BJ (cell line): ENCODE results near the gene NDUFS3. TPM values are rescaled to one million over a fixed set of nuclear protein-coding genes. Genes with fewer than 3 reads are reported as not detected.

Source experiments
- CTCF ChIA-PET: fragments of 350-600 bp; formaldehyde crosslinking; extraction: SDS; loops from one replicate; lab custom pipeline; 2021; ENCODE audit warnings: antibody characterized with exemption, inconsistent platforms; lab: Yijun Ruan, JAX
- POLR2A ChIA-PET: fragments of 300-600 bp; sonication (Branson Sonifier 250); formaldehyde crosslinking; extraction: SDS; loops from one replicate; lab custom pipeline; 2021; ENCODE audit warnings: antibody characterized with exemption; lab: Charles Lee
- DNase-seq: peaks from one replicate; pipeline ENCODE4 v3.0.0-alpha.2; 2011; ENCODE audit warnings: low read depth
- H3K27me3 ChIP-seq: 2 replicates; pipeline ENCODE4 v1.6.0; 2011; ENCODE audit warnings: low read length; ENCODE audit not compliant: control insufficient read depth, insufficient read depth
- H3K36me3 ChIP-seq: 2 replicates; pipeline ENCODE4 v1.5.1; 2011; ENCODE audit warnings: low read length; ENCODE audit not compliant: control insufficient read depth, insufficient read depth
- H3K4me3 ChIP-seq: 2 replicates; pipeline ENCODE4 v1.5.1; 2011; ENCODE audit warnings: low read depth, mild to moderate bottlenecking, control low read depth, low read length
- polyA plus RNA-seq: library from polyadenylated mRNA; depleted of rRNA; stranded (reverse); fragments of >200 nt; gene quantifications from 2 replicates; pipeline ENCODE4 v1.2.3, GENCODE V29; 2011
- TF ChIP-seq, protein P1 (sequence below): IDR thresholded peaks from 2 replicates; pipeline ENCODE4 v1.5.1; 2011; ENCODE audit warnings: low read depth, mild to moderate bottlenecking, control low read depth, inconsistent platforms, low read length, moderate library complexity; ENCODE audit not compliant: insufficient read depth

Gene NDUFS3
- polyA plus RNA-seq, 1 experiment, result 98.0 TPM

DNA sequence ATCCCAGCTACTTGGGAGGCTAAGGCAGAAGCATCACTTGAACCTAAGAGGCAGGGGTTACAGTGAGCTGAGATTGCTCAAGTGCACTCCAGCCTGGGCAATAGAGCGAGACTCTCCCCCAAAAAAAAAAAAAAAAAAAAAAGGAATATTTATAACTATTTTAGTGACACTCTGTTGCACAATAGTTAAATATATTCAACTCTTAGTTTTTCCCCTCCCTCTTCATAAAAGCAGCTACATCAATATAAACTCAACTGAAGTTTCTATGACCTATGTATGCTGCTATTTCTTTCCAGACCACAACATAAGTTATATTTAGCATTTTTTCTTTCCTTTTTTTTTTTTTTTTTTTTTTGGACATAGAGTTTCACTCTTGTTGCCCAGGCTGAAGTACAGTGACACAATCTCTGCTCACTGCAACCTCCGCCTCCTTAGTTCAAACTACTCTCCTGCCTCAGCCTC lies 45.2 kb upstream of the NDUFS3 start:
- TF ChIP-seq, protein P1, sequence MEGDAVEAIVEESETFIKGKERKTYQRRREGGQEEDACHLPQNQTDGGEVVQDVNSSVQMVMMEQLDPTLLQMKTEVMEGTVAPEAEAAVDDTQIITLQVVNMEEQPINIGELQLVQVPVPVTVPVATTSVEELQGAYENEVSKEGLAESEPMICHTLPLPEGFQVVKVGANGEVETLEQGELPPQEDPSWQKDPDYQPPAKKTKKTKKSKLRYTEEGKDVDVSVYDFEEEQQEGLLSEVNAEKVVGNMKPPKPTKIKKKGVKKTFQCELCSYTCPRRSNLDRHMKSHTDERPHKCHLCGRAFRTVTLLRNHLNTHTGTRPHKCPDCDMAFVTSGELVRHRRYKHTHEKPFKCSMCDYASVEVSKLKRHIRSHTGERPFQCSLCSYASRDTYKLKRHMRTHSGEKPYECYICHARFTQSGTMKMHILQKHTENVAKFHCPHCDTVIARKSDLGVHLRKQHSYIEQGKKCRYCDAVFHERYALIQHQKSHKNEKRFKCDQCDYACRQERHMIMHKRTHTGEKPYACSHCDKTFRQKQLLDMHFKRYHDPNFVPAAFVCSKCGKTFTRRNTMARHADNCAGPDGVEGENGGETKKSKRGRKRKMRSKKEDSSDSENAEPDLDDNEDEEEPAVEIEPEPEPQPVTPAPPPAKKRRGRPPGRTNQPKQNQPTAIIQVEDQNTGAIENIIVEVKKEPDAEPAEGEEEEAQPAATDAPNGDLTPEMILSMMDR, result no peak
- DNase-seq, result peak; percentile 49
- Histone ChIP-seq H3K36me3 (no peaks in the 10 kb centered on the region), H3K27me3 (no peaks in the 10 kb centered on the region), H3K4me3 (no peak overlapping the region)
- ChIA-PET CTCF (interaction anchor here (0.5 to 1.6 kb wide), 5 partner anchors 11 to 437 kb away, joined by 3 to 5 read pairs (median 4); no protein-coding TSS in a partner anchor), POLR2A (interaction anchor here (0.5 to 0.6 kb wide), 2 partner anchors 9 to 40 kb away, joined by 11 to 18 read pairs; no protein-coding TSS in a partner anchor)

DNA sequence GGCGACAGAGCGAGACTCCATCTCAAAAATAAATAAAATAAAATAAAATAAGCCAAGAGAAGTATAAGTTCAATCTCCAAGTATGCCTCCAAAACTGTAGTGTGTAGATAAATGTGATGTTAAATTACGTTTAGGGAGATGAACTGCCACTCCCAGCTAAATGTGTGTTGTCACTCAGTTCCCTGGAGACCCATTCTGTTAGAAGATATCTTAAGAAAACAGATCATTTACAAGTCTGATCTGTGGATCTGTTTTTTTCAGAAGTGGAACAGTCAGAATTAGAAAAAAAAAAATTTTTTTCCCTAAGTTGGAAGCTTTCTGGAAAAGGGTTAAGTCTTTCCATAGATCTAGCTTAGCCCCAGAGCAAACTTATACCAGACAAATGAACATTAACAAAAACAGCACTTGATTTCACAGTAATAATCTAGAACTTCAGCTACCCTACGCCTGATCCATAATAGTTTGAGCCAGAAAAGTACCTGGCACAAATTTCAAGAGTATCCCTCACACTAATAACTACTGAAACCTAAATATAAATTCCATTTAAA lies 44.1 kb upstream of the NDUFS3 start:
- POLR2A ChIA-PET, result no interaction called here
- CTCF ChIA-PET, result interaction anchor here (0.6 to 1.1 kb wide), 2 partner anchors 17 kb away, joined by 3 to 4 read pairs; no protein-coding TSS in a partner anchor
- Histone ChIP-seq H3K4me3 (no peak overlapping the region), H3K27me3 (no peaks in the 10 kb centered on the region), H3K36me3 (no peaks in the 10 kb centered on the region)
- TF ChIP-seq, protein P1, result no peak
- no peak for DNase-seq

DNA sequence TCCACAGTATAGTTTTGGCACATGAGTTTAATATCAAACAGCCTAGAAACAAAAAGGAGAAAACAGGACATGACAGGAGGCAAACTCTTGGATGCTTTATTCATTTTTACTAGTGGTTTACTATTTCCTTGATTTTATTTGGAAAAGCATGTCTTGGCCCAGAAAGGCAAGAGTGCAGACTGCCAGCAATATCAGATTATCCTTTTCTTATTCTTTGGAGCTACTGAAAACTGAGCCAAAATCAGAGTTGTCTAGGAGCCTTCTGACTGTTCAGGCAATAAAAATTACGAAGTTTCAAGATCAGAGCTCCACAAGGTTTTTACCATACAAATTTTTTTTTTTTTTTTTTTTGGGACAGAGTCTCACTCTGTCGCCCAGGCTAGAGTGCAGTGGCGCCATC lies 42.0 kb upstream of the NDUFS3 start:
- no peak overlapping the region for H3K4me3 ChIP-seq
- POLR2A ChIA-PET, result no interaction called here
- no peak for DNase-seq
- CTCF ChIA-PET, result interaction anchor here (1.1 to 8.9 kb wide), 2 partner anchors 16 to 66 kb away, joined by 3 to 45 read pairs; partner anchors contain the start of gene CELF1
- no peaks in the 10 kb centered on the region for H3K27me3 ChIP-seq
- TF ChIP-seq, protein P1, result no peak
- no peaks in the 10 kb centered on the region for H3K36me3 ChIP-seq

DNA sequence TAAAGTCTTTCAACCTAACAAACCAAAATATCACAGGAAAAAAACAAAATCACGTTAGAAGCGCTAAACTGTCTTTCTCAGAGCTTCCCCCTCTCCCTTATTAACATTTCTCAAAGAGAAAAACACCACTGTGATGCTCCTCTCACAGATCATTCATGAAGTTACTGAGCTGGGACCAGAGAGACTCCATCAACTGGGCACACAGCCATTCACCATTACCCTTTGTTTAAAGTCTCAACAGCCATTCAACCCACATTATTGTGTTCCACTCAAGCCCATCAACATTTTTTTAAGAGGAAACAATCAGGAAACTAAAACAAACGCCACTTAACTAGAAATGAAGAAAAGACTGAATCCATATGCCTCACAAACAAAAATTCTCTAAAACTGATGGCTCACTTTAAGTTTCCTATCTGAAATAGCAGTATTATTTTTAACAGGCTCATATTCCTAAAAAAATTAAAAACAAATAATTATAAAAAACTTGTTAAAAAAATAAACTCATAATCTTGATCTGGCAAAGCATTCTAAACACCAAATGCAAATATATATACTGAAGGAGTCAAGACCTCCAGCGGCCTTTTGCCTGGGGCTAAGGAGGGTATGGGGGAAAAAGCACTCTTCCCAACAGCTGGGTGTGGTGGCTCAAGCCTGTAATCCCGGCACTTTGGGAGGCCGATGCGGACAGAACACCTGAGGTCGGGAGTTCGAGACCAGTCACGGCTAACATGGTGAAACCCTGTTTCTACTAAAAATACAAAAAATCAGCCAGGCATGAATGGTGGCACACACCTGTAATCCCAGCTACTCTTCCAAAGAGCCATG lies 39.9 kb upstream of the NDUFS3 start:
- ChIA-PET POLR2A (interaction anchor here (0.8 kb wide), 1 partner anchor 14 kb away, joined by 9 read pairs; no protein-coding TSS in a partner anchor), CTCF (interaction anchor here (0.6 to 8.9 kb wide), 3 partner anchors 14 to 695 kb away, joined by 3 to 45 read pairs (median 3); partner anchors contain the start of genes CELF1 and NDUFS3)
- TF ChIP-seq, protein P1, result no peak
- Histone ChIP-seq H3K36me3 (no peaks in the 10 kb centered on the region), H3K4me3 (no peak overlapping the region), H3K27me3 (no peaks in the 10 kb centered on the region)
- no peak for DNase-seq

DNA sequence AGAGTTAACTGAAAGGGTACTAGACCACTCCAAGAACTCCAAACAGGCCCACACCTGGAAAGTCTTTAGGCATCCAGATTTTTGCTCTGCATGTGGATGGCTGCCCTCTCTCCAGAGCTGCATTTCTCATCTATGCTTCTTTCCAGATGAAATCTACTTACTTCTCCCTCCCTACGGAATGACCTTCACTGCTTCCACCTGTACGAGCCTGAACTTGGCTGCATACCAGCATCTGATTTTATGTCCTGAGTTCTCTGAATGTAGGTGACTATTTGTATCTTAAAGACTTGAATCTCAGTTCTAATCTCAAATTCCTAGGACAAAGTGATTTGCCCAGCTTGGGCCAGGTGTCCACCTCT lies 39.2 kb upstream of the NDUFS3 start:
- no peak for DNase-seq
- CTCF ChIA-PET, result interaction anchor here (0.6 to 8.9 kb wide), 3 partner anchors 13 to 696 kb away, joined by 3 to 45 read pairs (median 5); partner anchors contain the start of gene CELF1
- Histone ChIP-seq H3K27me3 (no peaks in the 10 kb centered on the region), H3K36me3 (no peaks in the 10 kb centered on the region), H3K4me3 (no peak overlapping the region)
- POLR2A ChIA-PET, result no interaction called here
- TF ChIP-seq, protein P1, result no peak
